ENCODE measurements around the gene CCDC134. TPM values are rescaled to one million over a fixed set of nuclear protein-coding genes. Genes with fewer than 3 reads are reported as not detected.

The CCDC134 gene
- polyA plus RNA-seq, 1 of the 3 experiments (the other 2 are of a cell fraction) = 2.0 TPM

DNA sequence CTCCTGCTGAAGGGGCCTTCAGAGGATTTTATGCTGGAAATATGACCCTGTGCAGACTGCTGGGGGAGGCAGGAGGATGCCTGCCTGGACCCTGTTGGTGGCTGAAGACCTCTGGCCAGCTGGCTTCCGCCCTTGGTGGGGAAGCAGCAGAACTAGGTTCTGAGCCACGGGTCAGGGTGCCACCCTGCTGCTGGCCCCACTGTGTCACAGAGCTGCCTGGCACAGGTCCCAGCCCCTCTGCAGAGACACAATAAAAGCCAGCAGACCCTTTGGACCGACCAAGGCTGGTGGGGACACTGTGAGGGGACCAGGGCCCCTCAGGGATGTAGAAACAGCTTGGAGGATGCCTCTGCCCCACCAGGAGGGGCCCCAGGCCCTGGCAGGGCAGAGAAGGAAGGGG lies 25.5 kb downstream of the CCDC134 start:
- Histone ChIP-seq H3K36me3 (replicated peaks in 1 of 2; ENCODE audit: control insufficient read depth in 1 of 2, insufficient read depth in 2 of 2, low read length in 1 of 2) (no peaks in the 10 kb centered on the region), H3K4me1 (ENCODE audit: control insufficient read depth in 1 of 2, insufficient read depth in 2 of 2, low read depth in 1 of 2, low read length in 1 of 2) (no peaks in the 10 kb centered on the region; a peak in 1 of 4 replicates), H3K9me3 (no peaks in the 10 kb centered on the region), H3K9me2 (no peaks in the 10 kb centered on the region), H3K27me3 (ENCODE audit: insufficient read depth) (no peaks in the 10 kb centered on the region), H3F3A (replicated peaks; ENCODE audit: insufficient read depth) (no peaks in the 10 kb centered on the region), H2AFZ (ENCODE audit: low read depth) (no peak overlapping the region), H3K4me2 (no peak overlapping the region), H4K20me1 (ENCODE audit: insufficient read depth) (no peaks in the 10 kb centered on the region), H3K9ac (no peak overlapping the region), H3K79me2 (ENCODE audit: insufficient read depth) (no peaks in the 10 kb centered on the region), H3K27ac (ENCODE audit: low read depth in 2 of 2, low read length in 1 of 2) (no peak overlapping the region), H3K4me3 (ENCODE audit: low read depth in 2 of 2, low read length in 1 of 2) (no peak overlapping the region)
- POLR2A ChIA-PET = no interaction called here
- WGBS (ENCODE audit: low lambda C conversion rate) = no CpG with 5 or more reads among the region's 3 CpGs
- CTCF ChIA-PET = interaction anchor here (2.4 to 3.3 kb wide), 2 partner anchors 115 to 129 kb away, joined by 8 to 18 read pairs; no protein-coding TSS in a partner anchor
- TF ChIP-seq GABPA (IDR thresholded peaks at IDR 0.05; ENCODE audit: low read depth) = no peak
- no peak for TF ChIP-seq CTCF (IDR thresholded peaks at IDR 0.05)
- TF ChIP-seq, protein P1, sequence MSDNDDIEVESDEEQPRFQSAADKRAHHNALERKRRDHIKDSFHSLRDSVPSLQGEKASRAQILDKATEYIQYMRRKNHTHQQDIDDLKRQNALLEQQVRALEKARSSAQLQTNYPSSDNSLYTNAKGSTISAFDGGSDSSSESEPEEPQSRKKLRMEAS (IDR thresholded peaks at IDR 0.05; ENCODE audit: low read depth) = no peak
- no peak for TF ChIP-seq EP300 (IDR thresholded peaks at IDR 0.05; ENCODE audit: borderline replicate concordance in 1 of 2, low read depth in 1 of 2, low read length in 1 of 2)
- no peak for DNase-seq

DNA sequence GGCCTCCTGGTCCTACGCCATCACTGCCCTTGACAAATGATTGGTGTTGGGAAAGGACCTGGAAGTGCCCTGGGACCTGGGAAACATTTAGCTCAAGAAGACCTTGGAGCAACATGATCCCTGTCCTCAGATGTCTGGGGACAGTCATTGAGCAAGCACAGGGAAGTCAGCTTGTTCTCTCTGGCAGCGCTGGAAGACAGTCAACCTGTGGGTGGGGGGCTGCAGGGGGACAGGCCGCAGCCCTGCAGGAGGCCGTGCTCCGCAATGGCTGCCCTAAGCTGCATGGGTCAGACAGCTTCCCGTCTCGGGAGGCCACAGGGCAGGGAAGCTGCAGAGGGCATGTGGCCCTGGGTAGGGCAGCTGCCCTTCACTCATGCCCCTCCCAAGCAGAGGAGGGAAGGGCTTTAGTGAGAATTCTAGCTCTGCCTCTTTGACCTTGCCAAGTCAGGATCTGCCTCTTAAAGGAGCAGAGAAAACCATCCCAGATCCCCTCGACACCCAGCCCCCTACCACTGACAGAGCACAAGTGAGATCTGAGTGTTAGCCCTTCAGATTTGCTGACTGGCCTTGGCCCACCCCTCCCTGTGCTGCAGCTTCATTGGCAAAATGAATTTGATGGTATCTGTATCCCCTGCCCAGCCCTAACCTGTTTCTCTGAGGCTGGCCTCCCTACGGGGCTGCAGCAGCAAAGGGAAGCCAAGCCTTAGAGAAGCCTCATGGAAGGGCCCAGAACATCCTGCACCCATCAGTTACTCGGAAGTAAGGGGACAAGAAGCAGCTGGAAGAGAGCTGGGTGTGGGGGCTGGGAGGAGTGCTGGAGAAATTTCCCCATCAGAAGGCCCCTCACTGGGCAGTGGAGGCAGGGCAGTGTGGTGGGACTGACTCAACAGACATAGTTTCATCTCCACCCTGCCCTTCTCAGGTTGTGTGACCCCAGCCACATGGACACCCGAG lies 26.2 kb downstream of the CCDC134 start:
- Histone ChIP-seq H3K9ac (no peak overlapping the region), H4K20me1 (ENCODE audit: insufficient read depth) (no peaks in the 10 kb centered on the region), H3K27me3 (ENCODE audit: insufficient read depth) (no peaks in the 10 kb centered on the region), H2AFZ (ENCODE audit: low read depth) (no peak overlapping the region), H3F3A (replicated peaks; ENCODE audit: insufficient read depth) (no peaks in the 10 kb centered on the region), H3K9me3 (no peaks in the 10 kb centered on the region), H3K4me1 (ENCODE audit: control insufficient read depth in 1 of 2, insufficient read depth in 2 of 2, low read depth in 1 of 2, low read length in 1 of 2) (no peaks in the 10 kb centered on the region; a peak in 1 of 4 replicates), H3K79me2 (ENCODE audit: insufficient read depth) (no peaks in the 10 kb centered on the region), H3K9me2 (no peaks in the 10 kb centered on the region), H3K4me2 (no peak overlapping the region), H3K36me3 (replicated peaks in 1 of 2; ENCODE audit: control insufficient read depth in 1 of 2, insufficient read depth in 2 of 2, low read length in 1 of 2) (no peaks in the 10 kb centered on the region), H3K27ac (ENCODE audit: low read depth in 2 of 2, low read length in 1 of 2) (no peak overlapping the region), H3K4me3 (ENCODE audit: low read depth in 2 of 2, low read length in 1 of 2) (no peak overlapping the region)
- CTCF ChIA-PET = interaction anchor here (2.2 to 3.3 kb wide), 3 partner anchors 114 to 130 kb away, joined by 5 to 18 read pairs (median 8); partner anchors contain the start of gene SMIM45
- WGBS (ENCODE audit: low lambda C conversion rate) = 100% methylated on average over 2 of the region's 11 CpGs
- POLR2A ChIA-PET = no interaction called here
- TF ChIP-seq NFIC (IDR thresholded peaks at IDR 0.05; ENCODE audit: borderline replicate concordance) (no peak), NRF1 (IDR thresholded peaks at IDR 0.05; ENCODE audit: low read depth, low read length) (no peak), CTCF (IDR thresholded peaks at IDR 0.05) (no peak), FOSL2 (IDR thresholded peaks at IDR 0.05; ENCODE audit: borderline replicate concordance, low read depth) (no peak), POLR2AphosphoS5 (IDR thresholded peaks at IDR 0.05; ENCODE audit: low read depth, low read length) (no peak), USF1 (IDR thresholded peaks at IDR 0.05; ENCODE audit: borderline replicate concordance, low read depth) (no peak), RCOR1 (IDR thresholded peaks at IDR 0.05; ENCODE audit: low read length) (no peak), MXI1 (IDR thresholded peaks at IDR 0.05; ENCODE audit: low read depth, low read length) (no peak), GATA2 (CRISPR knock-in tag; IDR thresholded peaks at IDR 0.05) (no peak), YY1 (IDR thresholded peaks at IDR 0.05; ENCODE audit: low read depth) (no peak), TAF1 (IDR thresholded peaks at IDR 0.05; ENCODE audit: borderline replicate concordance, low read depth, low read length) (no peak)
- TF ChIP-seq, protein P2, sequence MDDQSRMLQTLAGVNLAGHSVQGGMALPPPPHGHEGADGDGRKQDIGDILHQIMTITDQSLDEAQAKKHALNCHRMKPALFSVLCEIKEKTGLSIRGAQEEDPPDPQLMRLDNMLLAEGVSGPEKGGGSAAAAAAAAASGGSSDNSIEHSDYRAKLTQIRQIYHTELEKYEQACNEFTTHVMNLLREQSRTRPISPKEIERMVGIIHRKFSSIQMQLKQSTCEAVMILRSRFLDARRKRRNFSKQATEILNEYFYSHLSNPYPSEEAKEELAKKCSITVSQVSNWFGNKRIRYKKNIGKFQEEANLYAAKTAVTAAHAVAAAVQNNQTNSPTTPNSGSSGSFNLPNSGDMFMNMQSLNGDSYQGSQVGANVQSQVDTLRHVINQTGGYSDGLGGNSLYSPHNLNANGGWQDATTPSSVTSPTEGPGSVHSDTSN (IDR thresholded peaks at IDR 0.05) = no peak
- TF ChIP-seq, protein P1 (IDR thresholded peaks at IDR 0.05; ENCODE audit: low read depth) = no peak
- TF ChIP-seq, protein P3, sequence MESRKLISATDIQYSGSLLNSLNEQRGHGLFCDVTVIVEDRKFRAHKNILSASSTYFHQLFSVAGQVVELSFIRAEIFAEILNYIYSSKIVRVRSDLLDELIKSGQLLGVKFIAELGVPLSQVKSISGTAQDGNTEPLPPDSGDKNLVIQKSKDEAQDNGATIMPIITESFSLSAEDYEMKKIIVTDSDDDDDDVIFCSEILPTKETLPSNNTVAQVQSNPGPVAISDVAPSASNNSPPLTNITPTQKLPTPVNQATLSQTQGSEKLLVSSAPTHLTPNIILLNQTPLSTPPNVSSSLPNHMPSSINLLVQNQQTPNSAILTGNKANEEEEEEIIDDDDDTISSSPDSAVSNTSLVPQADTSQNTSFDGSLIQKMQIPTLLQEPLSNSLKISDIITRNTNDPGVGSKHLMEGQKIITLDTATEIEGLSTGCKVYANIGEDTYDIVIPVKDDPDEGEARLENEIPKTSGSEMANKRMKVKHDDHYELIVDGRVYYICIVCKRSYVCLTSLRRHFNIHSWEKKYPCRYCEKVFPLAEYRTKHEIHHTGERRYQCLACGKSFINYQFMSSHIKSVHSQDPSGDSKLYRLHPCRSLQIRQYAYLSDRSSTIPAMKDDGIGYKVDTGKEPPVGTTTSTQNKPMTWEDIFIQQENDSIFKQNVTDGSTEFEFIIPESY (IDR thresholded peaks at IDR 0.05; ENCODE audit: borderline replicate concordance, low read depth) = no peak
- DNase-seq = no peak
